ENCODE results near the gene RACK1. TPM values are rescaled to one million over a fixed set of nuclear protein-coding genes. Genes with fewer than 3 reads are reported as not detected.
A peak's percentile ranks its signal among the peaks of the same experiment; 100 is the strongest.

RACK1 gene
- polyA plus RNA-seq, 1 of the 3 experiments (the other 2 are of a cell fraction): 4,715 TPM

DNA sequence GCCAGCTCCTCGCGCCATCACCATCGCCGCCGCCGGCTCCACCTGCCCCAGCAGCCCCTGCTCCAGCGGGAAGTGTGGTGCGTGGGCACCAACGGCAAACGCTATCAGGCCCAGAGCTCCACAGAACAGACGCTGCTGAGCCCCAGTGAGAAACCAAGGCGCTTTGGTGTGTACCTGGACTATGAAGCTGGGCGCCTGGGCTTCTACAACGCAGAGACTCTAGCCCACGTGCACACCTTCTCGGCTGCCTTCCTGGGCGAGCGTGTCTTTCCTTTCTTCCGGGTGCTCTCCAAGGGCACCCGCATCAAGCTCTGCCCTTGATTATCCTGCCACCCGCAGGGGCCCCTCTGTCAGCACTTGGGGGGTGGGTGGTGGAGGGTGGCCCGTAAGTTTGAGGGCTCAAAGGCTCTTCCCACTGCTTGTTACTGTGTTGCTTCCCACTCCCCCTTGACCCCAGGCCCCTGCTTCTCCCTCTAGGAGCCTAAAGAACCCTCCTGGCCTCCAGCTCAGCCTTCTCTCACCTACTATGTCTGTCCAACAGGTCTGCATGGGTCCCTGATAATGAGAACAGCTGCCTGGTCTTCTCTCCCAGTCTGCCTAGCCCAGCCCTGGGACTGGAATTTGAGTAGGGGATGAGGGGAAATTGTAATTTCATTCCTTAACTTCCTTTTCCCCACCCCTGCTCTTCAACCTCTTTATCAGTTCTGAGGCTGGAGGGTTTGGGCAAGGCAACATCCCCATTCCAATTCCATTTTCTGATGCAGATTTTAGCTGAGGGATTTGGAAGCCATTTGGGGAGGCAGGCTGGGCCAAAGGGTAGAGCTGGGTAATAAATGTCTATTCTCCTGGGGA lies 9.0 kb downstream of the RACK1 start:
- TF ChIP-seq POLR2AphosphoS5 (IDR thresholded peaks at IDR 0.05; ENCODE audit: low read depth, low read length): peak; percentile 79
- TF ChIP-seq GATA2 (CRISPR knock-in tag; IDR thresholded peaks at IDR 0.05): 0 out of 2 replicates have a peak, but pooled peaks have one; percentile 15
- no peak for TF ChIP-seq MEF2A (IDR thresholded peaks at IDR 0.05; ENCODE audit: borderline replicate concordance, low read depth)
- ChIA-PET CTCF (interaction anchor here (0.9 to 1.3 kb wide), 3 partner anchors 12 to 25 kb away, joined by 3 to 4 read pairs (median 3); partner anchors contain the start of gene TRIM41), POLR2A (interaction anchor here (1.0 to 2.8 kb wide), 7 partner anchors 8 to 47 kb away, joined by 3 to 29 read pairs (median 9); partner anchors contain the start of genes RACK1 and TRIM41)
- peaks cover 19% of the 10 kb centered on the region; the same call in 1 of the 2 replicates for H3K79me2 ChIP-seq (ENCODE audit: insufficient read depth)
- peaks cover 39% of the 10 kb centered on the region for H4K20me1 ChIP-seq (ENCODE audit: insufficient read depth)
- H3F3A ChIP-seq (replicated peaks; ENCODE audit: insufficient read depth): peaks cover 64% of the 10 kb centered on the region
- H2AFZ ChIP-seq (ENCODE audit: low read depth): no peak overlapping the region
- no peaks in the 10 kb centered on the region for H3K9me3 ChIP-seq
- no peak overlapping the region for H3K4me3 ChIP-seq (ENCODE audit: low read depth in 2 of 2, low read length in 1 of 2)
- no peaks in the 10 kb centered on the region for H3K27me3 ChIP-seq (ENCODE audit: insufficient read depth)
- H3K9me2 ChIP-seq: no peaks in the 10 kb centered on the region
- 89% methylated on average over 15 of the region's 22 CpGs for WGBS (ENCODE audit: low lambda C conversion rate)
- no peak overlapping the region for H3K9ac ChIP-seq
- H3K36me3 ChIP-seq (replicated peaks in 1 of 2; ENCODE audit: control insufficient read depth in 1 of 2, insufficient read depth in 2 of 2, low read length in 1 of 2): peaks cover 52 to 87% of the 10 kb centered on the region in 2 experiments
- H3K4me2 ChIP-seq: no peak overlapping the region
- peak overlapping the region; percentile 40 to 57; a peak in 3 of 4 replicates for H3K27ac ChIP-seq (ENCODE audit: low read depth in 2 of 2, low read length in 1 of 2)
- peak; percentile 48 for DNase-seq
- H3K4me1 ChIP-seq (ENCODE audit: control insufficient read depth in 1 of 2, insufficient read depth in 2 of 2, low read depth in 1 of 2, low read length in 1 of 2): peaks cover 0 to 15% of the 10 kb centered on the region in 2 experiments; a peak in 1 of 4 replicates

DNA sequence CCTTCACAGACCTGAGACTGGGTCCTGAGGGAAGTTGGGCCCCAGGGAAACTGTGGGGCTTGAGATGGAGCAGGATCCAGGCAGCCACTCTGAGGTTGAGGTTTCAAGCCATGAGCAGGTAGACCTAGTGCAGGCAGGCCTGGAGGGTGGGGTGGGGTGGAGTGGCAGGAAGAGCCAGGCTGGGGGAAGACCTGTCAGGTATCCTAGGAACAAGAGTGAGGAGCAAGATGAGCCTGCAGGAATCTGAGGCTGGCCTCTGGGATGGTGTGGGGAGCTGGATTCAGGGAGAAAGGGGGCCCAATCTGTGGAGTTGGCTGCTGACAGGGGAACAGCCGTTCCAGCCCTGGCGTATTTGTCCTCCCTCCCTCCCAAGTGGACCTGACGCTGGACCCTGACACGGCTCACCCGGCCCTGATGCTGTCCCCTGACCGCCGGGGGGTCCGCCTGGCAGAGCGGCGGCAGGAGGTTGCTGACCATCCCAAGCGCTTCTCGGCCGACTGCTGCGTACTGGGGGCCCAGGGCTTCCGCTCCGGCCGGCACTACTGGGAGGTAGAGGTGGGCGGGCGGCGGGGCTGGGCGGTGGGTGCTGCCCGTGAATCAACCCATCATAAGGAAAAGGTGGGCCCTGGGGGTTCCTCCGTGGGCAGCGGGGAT lies 9.8 kb downstream of the RACK1 start:
- no CpG with 5 or more reads among the region's 24 CpGs for WGBS (ENCODE audit: low lambda C conversion rate)

GRCh38 chr5:181233088-181233800 lies 10.5 kb downstream of the RACK1 start:
- Histone ChIP-seq H4K20me1 (ENCODE audit: insufficient read depth) (peaks cover 24% of the 10 kb centered on the region), H3K4me2 (no peak overlapping the region), H3K27ac (ENCODE audit: low read depth in 2 of 2, low read length in 1 of 2) (no peak overlapping the region), H3K9ac (no peak overlapping the region), H3K9me2 (no peaks in the 10 kb centered on the region), H3K9me3 (no peaks in the 10 kb centered on the region), H3K4me1 (ENCODE audit: control insufficient read depth in 1 of 2, insufficient read depth in 2 of 2, low read depth in 1 of 2, low read length in 1 of 2) (peaks cover 0 to 8% of the 10 kb centered on the region in 2 experiments; a peak in 1 of 4 replicates), H3K4me3 (ENCODE audit: low read depth in 2 of 2, low read length in 1 of 2) (no peak overlapping the region), H3K79me2 (ENCODE audit: insufficient read depth) (peaks cover 11% of the 10 kb centered on the region), H3K36me3 (replicated peaks in 1 of 2; ENCODE audit: control insufficient read depth in 1 of 2, insufficient read depth in 2 of 2, low read length in 1 of 2) (peaks cover 41 to 79% of the 10 kb centered on the region in 2 experiments), H3F3A (replicated peaks; ENCODE audit: insufficient read depth) (peaks cover 51% of the 10 kb centered on the region), H3K27me3 (ENCODE audit: insufficient read depth) (no peaks in the 10 kb centered on the region), H2AFZ (ENCODE audit: low read depth) (no peak overlapping the region)
- POLR2A ChIA-PET: interaction anchor here (0.9 to 2.8 kb wide), 2 partner anchors 9 to 10 kb away, joined by 4 to 20 read pairs; partner anchors contain the start of gene RACK1
- DNase-seq: peak; percentile 41
- CTCF ChIA-PET: interaction anchor here (0.6 to 1.3 kb wide), 2 partner anchors 11 to 1912 kb away, joined by 3 to 4 read pairs; partner anchors contain the start of gene TRIM41
- TF ChIP-seq GATA2 (CRISPR knock-in tag; IDR thresholded peaks at IDR 0.05): no peak
- TF ChIP-seq RAD21 (IDR thresholded peaks at IDR 0.05; ENCODE audit: low read length): no peak
- TF ChIP-seq EP300 (IDR thresholded peaks at IDR 0.05; ENCODE audit: borderline replicate concordance in 1 of 2, low read depth in 1 of 2, low read length in 1 of 2): no peak
- no peak for TF ChIP-seq SIN3A (IDR thresholded peaks at IDR 0.05; ENCODE audit: borderline replicate concordance, low read depth, low read length)
- TF ChIP-seq NFIC (IDR thresholded peaks at IDR 0.05; ENCODE audit: borderline replicate concordance): no peak
- 88% methylated on average over 16 of the region's 16 CpGs for WGBS (ENCODE audit: low lambda C conversion rate)

More for the DNA sequence above, 9.8 kb downstream of the RACK1 start:
- Histone ChIP-seq H3K4me1 (ENCODE audit: control insufficient read depth in 1 of 2, insufficient read depth in 2 of 2, low read depth in 1 of 2, low read length in 1 of 2) (peaks cover 0 to 10% of the 10 kb centered on the region in 2 experiments; a peak in 1 of 4 replicates), H3F3A (replicated peaks; ENCODE audit: insufficient read depth) (peaks cover 58% of the 10 kb centered on the region), H3K4me3 (ENCODE audit: low read depth in 2 of 2, low read length in 1 of 2) (no peak overlapping the region), H3K79me2 (ENCODE audit: insufficient read depth) (peaks cover 12% of the 10 kb centered on the region; the same call in 1 of the 2 replicates), H3K27ac (ENCODE audit: low read depth in 2 of 2, low read length in 1 of 2) (no peak overlapping the region; a peak in 1 of 4 replicates), H3K27me3 (ENCODE audit: insufficient read depth) (no peaks in the 10 kb centered on the region), H2AFZ (ENCODE audit: low read depth) (no peak overlapping the region), H3K4me2 (no peak overlapping the region), H3K36me3 (replicated peaks in 1 of 2; ENCODE audit: control insufficient read depth in 1 of 2, insufficient read depth in 2 of 2, low read length in 1 of 2) (peaks cover 45 to 84% of the 10 kb centered on the region in 2 experiments), H4K20me1 (ENCODE audit: insufficient read depth) (peaks cover 31% of the 10 kb centered on the region), H3K9me2 (no peaks in the 10 kb centered on the region), H3K9ac (no peak overlapping the region), H3K9me3 (no peaks in the 10 kb centered on the region)
- DNase-seq: peak; percentile 53
- POLR2A ChIA-PET: interaction anchor here (1.9 to 2.8 kb wide), 3 partner anchors 10 to 48 kb away, joined by 6 to 29 read pairs (median 20); partner anchors contain the start of genes RACK1 and TRIM41
- CTCF ChIA-PET: interaction anchor here (0.6 to 1.3 kb wide), 2 partner anchors 12 to 1913 kb away, joined by 3 to 4 read pairs; partner anchors contain the start of gene TRIM41
- TF ChIP-seq SIN3A (IDR thresholded peaks at IDR 0.05; ENCODE audit: borderline replicate concordance, low read depth, low read length) (no peak), JUND (IDR thresholded peaks at IDR 0.05) (0 out of 2 replicates have a peak, but pooled peaks have one; percentile 11), SMC3 (IDR thresholded peaks at IDR 0.05; ENCODE audit: low read depth, low read length) (no peak)
